Hepatic stellate cell (primary cell): Measurements from ENCODE around the gene FUT2.
"Not testable (repeated sequence)": the region's sequence is repeated elsewhere in the genome, so short reads cannot be mapped to it uniquely, and the experiment has no call there.

Experiments used
- DNase-seq: peaks from one replicate; pipeline ENCODE4 v3.0.0; 2011; ENCODE audit warnings: low spot score

Gene FUT2

DNA sequence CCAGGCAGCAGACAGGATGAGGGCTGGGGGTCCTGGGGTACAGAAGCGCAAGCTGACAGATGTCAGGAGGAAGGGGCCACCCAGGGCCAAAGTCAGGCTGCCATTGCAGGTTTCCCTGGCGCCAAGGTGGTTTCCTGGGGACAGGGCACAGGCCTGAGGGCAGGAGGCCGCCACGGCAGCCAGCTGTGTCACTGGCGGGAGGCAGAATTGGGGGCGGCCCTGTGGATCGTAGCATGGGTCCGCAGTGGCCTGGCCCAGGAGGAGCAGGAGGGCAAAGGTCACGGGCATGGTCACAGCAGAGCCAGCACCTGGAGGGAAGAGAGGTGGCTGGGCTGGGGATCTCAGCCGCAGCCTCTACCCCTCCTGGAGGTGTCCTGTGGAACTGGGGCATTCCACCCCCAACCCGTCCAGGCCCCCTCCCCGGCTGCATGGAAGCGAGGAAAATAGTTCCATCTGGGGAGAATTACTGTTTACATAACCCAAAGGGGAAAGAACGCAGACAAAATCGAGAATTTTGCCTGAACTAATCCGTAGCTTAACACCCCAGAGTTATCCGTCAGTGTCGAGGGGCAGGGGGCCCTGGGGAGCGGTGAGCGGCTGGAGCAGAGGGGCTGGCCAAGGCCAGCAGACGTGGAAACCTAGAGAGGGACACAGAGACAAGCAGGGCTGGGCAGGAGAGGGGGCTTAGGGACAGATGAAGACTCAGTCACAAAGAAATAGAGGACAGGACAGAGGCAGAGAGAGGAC is 24.9 kb upstream of the FUT2 start:
- DNase-seq = no peak

DNA sequence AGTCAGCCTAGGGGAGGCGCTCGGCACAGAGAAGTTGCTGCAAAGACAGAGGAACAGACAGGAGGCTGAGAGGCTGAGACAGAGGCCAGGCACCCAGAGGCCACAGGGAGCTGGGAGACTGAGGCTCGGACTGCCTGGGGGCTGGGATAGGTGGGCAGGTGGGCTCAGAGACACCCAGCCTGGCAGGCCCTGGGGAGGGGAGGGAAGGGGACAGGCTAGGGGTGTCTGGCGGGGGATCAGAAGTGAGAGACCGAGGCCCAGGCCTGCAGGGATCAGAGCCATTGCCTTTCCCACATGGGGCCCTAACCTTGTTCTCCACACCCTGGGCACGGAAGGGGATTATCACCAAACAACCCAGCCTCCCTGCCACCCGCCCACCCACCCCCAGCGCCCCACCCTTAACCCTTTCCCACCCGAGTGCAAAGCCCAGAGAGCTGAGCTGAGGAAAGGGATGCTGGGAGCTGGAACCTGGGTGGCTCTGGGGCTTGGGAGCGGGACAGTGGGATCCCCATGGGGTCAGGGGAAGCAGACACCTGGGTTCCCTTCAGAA is 24.2 kb upstream of the FUT2 start:
- DNase-seq = no peak

DNA sequence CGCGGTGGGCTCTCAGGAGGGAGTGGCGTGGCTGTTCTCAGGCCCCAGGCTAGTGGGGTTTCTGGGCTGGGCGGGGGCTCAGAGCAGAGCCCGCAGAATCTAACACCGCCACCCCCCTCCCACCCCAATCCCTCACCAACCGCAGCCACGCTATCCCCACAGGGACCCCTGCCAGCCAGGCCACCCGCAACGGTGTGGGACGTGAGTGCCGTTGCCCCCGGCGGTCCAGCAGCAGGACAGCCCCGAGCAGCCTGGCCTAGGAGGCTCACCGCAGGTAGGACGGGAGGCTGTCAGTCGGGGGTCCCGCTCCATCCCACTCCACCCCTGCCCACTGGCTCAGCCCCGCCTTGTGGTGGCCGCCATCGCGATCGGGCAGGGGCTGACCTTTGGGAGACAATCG is 22.8 kb upstream of the FUT2 start, which contains the start of gene NTN5:
NTN5 (minus strand) TSS at position 24 of the 400 bp plus-strand sequence. CDS start 2,031 bp downstream, outside the sequence.
- DNase-seq = no peak

DNA sequence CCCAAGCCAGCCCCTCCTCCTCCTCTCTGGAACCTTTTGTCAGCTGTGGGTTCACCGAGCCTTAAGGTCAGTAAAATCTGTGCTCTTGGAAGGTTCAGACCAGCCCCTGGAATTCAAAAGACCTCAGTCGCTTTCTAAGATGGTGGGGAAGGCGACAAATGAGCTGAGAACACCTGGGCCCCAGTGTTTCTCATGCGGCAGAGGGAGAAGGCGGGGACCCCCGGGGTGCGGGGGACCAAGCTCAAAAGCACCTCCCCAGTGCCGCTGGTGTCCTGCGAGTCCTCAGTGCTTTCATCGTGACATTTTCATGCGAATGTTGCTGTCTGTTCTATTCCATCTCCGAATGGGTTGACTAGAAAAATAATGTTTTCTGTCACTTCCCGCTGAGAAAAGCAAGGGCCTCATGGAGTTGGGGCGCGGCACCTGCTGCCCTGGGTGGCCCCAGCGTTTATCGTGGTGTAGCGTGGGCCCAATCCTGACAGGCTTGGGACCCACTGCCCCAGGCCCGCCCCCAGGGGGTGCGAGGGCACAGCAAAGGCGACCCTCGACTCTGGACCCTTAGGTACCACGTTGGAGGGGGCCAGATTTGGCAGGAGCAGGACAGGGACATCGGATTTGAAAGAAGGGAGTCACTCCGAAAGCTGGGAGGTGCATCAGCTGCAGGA is 22.2 kb upstream of the FUT2 start:
- DNase-seq = no peak

DNA sequence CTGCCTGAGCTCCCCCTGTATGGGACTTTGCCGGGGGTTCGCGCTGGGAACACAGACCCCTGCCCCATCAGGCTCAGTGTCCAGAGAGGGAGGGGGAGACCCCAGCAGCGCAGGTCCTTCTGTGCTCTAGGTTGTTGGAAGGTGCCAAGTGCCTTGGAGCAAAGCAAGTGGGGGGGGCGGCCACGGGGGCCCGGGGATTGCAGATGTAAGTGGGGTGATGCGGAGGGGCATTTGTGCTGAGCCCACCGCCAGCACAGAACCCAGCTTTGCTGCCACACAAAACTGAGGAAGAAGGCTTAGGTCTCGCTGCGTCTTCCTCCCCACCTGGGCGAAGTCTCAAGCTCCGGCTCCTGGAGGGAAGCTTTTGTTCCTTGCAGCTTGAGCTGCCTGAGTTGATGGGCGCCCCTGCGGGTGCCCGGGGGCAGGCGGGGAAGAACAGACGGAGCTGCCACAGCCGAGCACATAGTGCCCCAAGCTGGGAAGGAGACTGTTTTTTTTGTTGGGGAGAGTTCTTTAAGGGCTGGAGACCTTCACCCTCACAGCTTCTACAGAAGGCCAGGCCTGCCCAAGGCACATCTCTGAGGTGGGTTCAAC is 21.5 kb upstream of the FUT2 start:
- no peak for DNase-seq

DNA sequence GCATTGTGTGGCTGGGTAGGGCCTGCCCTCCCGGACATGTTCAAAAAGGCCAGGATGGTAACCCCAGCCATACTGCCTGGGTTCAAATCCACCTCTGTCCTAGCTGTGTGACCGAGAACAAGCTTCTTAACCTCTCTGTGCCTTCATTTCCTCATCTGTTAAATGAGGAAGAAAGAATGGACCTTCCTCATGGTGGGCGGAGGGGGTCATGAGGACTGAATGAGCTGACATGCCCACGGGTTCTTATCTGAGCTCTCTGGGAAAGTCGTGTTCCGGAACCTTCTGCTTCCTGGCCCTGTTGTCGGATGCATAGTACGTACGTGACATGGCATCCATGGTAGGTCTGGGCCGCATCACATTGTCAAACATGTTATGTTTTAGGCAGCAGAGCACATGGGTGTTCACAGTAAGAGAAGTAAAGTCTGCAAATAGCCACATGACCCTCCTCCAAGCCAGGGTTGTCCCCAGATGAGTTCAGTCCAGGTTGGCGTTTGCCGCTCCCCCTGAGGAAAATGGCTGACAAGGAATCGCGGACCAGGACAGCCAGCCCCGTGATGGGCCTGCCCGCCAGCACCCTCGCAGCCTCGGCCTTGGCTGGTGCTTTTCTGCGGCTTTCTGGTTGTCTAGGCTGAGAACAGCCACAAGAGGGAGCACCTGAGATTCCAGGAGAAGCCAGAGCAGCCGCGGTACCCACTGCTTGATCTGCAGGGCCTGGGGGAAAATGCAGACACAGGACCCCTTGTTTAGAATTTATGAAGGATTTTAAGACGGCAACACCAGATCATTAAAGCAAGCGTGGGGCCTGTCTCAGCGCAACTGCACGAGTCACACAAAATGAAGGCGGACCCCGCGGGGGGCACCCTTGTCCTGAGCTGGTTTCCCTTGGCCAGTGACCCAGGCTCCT is 20.6 kb upstream of the FUT2 start:
- DNase-seq = peak; percentile 95

DNA sequence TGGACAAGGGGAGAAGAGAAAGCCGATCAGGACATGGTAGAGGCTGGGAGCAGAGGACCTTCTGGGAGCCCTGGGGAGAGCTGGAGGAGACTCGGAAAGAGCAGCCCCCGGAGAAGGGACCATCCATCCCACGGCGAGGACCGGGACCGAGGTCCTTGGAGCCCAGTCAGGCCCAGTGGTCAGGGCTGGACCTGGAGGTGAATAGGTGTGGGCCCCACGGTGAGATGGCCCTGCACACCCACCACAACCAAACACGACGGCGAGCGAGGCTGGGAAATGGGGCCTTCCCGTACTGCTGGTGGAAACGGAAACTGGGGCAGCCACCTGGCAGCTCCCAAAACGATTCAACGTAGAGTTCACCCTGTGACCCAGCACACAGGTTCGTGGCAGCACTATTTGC is 19.3 kb upstream of the FUT2 start:
- no peak for DNase-seq

DNA sequence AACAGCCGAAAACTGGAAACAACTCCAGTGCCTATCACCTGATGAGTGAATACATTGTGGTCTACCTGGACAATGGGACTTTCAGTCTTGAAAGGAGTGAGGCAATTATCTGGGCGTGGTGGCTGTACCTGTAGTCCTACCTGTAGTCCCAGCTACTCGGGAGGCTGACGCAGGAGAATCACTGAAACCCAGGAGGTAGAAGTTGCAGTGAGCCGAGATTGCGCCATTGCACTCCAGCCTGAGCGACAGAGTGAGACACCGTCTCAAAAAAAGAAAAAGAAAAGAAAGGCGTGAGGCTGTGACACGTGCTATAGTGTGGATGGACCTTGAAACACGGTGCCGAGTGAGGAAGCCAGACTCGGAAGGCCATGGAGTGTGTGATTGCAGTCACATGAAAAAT is 18.9 kb upstream of the FUT2 start:
- DNase-seq = no peak

DNA sequence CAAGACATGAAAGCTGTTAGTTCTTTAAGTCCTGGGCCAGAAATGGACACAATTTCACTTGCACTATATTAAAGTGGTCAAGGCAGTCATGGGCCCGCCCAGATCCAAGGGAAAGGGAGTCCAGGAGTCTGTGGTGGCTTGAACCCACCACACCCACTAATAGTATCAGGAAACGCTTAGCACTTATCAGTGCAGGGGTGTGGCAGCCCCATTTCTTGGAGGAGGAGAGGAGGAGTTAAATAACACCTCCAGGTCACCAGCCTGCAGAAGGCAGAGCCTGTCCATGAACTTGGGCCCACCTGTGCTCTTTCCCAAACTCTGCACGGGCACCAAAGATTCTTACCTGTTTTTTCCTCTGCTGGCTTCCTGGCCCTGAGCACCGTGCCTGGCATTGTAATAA is 17.6 kb upstream of the FUT2 start:
- no peak for DNase-seq

DNA sequence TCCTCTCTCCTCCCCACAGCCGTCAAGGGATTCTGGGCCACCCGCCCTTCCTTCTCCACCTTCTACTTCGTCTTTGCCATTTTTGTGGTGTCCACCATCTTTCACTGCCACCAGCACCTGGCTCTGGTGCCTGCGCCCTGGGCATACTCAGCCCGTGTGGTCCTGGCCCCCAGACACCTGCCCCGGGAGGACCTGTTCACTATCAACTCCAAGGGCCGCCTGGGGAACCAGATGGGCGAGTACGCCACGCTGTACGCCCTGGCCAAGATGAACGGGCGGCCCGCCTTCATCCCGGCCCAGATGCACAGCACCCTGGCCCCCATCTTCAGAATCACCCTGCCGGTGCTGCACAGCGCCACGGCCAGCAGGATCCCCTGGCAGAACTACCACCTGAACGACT is 15.8 kb upstream of the FUT2 start:
- not testable (repeated sequence) for DNase-seq

DNA sequence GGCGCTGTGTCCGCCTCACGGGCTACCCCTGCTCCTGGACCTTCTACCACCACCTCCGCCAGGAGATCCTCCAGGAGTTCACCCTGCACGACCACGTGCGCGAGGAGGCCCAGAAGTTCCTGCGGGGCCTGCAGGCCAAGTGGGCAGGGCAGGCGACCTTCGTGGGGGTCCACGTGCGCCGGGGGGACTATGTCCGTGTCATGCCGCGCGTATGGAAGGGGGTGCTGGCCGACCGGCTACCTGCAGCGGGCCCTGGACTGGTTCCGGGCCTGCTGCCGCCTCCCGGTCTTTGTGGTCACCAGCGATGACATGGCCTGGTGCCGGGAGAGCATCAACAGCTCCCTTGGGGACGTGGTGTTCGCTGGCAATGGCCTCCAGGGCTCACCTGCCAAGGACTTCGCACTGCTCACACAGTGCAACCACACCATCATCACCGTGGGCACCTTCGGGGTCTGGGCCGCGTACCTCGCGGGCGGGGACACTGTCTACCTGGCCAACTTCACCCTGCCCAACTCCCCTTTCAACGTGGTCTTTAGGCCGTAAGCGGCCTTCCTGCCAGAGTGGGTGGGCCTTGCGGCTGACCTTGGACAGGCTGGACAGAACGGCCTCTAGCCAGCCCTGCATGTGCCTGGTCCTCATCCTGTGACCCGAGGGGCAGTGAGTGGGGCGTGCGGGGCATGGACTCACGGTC is 15.2 kb upstream of the FUT2 start:
- no peak for DNase-seq

DNA sequence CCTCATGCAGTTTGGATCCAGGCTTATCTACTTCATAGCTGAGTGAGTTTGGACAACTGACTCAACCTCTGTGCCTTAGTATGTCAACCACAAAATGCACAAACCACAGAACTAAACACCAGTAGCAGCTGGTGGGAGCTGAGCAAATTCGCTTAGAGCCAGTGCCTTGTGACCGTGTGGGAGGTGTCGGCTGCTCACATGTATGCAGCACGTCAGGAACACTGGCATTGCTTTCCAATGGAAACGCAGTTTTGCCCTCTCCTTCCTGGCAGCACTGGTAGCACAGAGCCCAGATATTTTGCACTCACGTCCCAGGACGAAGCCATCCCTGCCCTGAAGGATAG is 14.7 kb upstream of the FUT2 start:
- DNase-seq = peak; percentile 63

DNA sequence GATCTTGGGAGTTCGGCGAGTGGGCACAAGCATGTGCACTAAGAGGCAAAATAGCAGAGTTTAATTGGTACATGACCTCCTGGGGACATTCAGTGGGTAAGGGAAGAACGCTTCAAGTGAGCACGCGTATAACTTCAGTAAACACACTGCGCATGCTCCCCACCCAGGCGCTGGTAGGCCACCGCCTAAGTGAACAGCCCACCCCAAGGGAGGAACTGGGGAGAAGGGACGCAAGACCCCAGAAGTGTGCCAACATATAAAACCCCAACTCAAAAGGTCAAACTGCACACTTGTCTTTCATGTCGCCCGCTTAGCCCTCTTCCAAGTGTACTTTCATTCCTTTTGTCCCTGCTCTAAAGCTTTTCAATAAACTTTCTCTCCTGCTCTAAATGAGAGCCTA is 12.4 kb upstream of the FUT2 start:
- peak; percentile 26 for DNase-seq

DNA sequence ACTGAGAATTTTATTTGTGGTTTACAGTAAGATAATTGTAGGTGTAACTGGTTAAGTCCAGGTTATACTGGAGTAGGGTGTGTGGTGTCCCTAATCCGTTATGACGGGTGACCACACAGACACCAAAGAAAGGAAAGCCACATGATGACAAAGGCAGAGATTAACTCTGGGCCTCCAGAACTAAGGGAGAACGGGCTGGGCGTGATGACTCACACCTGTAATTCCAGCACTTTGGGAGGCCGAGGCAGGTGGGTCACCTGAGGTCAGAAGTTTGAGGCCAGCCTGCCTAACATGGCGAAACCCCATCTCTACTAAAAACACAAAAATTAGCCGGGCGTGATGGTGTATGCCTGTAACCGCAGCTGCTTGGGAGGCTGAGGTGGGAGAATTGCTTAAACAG is 10.2 kb upstream of the FUT2 start:
- no peak for DNase-seq

DNA sequence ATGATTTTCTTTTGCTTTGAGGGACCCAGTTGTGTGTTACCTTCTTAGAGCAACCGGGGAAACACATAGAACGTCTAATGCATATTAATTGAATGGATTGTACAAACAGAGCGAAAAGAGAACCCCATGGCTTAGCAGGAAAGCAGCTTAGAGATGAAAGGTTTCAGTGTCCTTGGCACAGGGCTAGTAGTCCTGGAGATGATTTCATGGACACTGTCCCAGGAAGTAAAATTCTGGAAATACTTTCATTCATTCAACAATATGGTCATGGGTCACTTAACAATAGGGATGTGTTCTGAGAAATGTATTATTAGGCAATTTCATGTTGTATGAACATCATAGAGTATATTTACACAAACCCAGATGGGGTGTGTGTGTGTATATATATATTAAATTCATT is 9.7 kb upstream of the FUT2 start:
- DNase-seq = no peak

DNA sequence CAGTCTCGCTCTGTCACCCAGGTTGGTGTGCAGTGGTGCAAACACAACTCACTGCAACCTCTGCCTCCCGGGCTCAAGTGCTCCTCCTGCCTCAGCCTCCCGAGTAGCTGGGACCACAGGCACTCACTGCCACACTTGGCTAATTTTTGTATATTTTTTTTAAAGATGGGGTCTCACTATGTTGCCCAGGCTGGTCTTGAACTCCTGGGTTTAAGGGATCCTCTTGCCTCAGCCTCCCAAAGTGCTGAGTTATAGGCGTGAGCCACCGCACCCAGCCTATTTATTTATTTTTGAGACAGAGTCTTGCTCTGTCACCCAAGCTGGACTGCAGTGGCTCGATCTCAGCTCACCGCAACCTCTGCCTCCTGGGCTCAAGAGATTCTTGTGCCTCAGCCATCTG is 9.1 kb upstream of the FUT2 start:
- DNase-seq = not testable (repeated sequence)

DNA sequence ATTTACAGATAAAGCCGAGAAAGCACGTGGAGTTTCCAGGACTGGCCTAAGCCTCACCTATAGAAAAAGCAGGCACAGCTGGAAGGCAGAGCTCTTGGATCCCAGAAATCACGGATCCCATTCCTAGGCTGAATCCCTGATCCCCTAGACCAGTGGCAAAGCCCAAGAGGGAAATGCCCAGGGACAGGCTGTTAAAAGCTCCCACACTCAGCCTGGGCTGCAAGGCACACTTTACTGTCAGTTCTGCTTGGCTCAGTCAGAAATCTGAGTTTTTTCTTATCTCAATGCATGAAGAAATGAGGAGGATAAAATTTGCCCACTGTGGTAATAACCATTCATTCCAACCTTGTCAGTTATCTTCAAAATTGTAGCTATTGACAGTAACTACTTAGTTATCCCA is 8.0 kb upstream of the FUT2 start:
- DNase-seq = no peak

DNA sequence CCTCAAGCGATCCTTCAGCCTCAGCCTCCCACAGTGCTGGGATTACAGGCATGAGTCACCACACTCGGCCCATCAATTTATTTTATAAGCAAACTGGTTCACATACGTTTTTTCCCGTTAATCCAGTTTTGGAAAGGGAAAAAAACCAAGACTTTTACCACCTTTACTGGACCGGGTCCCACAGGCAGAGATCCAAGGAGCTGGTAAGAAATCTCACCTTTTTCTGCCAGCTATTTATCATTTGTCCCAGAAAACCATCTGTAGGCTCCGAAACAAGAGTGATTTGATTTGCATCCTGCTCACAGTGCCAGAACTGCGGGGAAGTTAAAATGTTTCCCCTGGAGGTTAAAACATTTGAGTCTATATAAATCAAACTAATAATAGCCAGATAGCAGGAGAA is 6.3 kb upstream of the FUT2 start:
- no peak for DNase-seq

DNA sequence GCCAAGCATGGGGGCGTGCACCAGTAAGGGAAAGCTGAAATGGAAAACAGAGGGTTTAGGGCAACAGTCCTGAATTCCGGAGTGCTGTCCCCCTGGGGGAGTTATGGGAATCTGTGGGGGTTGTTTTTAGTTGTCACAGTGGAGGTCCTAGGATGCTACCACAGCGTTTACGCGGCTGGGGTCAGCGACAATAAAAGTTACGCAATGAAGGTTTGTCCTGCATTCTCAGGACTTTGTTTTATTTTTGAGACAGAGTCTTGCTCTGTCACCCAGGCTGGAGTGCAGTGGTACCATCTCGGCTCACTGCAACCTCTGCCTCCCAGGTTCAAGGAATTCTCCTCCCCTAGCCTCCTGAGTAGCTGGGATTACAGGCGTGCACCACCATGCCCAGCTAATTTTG is 2.1 kb upstream of the FUT2 start:
- not testable (repeated sequence) for DNase-seq

DNA sequence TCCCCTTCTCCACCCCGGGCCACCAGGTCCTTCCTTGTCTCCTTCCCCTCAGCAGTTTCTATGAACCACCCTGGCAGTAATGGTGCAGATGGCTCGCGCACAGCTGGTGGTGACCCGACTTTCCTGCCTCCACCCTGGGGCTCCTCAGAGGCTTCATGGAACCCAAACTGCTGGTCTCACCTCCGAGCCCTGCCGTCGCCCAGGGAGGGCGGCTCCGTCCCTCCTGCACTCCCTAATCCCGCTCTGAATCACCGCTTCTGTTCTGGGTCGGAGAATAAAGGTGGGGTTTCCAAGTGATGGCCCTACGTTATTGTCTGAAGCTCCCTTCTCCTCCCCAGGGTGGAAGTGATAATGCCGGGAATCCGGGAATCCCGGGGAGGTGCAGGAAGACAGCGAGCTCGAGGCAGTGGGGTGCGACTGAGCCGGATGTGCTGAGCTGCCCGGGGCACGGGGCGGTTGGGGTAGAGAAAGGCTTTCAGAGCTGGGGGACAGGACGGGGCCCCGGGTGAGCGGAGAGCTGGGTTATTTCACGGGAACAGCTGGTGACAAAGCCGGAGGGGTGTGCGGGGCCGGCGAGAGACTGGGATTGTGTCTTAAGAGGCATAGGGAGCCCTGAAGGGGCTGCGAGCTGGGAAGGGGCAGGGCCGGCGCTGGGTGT is 711 bp downstream of the FUT2 start:
- DNase-seq = no peak

DNA sequence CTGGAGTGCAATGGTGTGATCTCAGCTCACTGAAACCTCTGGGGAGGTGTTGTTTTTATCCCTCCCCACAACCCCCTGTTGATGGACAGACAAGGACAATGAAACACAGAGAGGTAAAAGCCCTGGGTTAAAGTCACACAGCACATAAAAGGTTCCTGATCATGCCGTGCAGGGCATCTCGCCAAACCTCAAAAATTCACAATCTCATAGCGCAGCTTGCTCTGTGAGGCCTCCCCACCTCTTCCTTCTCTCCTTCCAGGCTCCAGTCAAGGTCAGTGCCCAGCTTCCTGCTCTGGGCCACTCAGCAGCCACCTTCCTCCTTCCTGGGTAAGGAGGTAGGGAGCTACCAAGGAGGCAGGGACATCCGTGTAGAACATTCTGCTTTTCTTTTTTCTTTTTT is 2.3 kb downstream of the FUT2 start:
- DNase-seq = peak; percentile 54
